Uterus (tissue), 4 donors: ENCODE measurements around the gene SORL1. TPM values are rescaled to one million over a fixed set of nuclear protein-coding genes. Genes with fewer than 3 reads are reported as not detected.

Source experiments
- DNase-seq, 2 donors: peaks; one replicate each; pipeline ENCODE4 v3.0.0-alpha.2; 2019 to 2020
- H3K27ac ChIP-seq, 2 donors: fragments of 200-600 bp; sonication (generic); 1 replicate in 1 of 2; 2 replicates in 1 of 2; pipeline ENCODE4 v1.5.1; 2016 to 2018
- H3K27me3 ChIP-seq, 2 donors: fragments of 200-600 bp; sonication (generic); one replicate each; pipeline ENCODE4 v1.5.1; 2018 to 2019; ENCODE audit warnings: control low read depth in 1 of 2
- H3K36me3 ChIP-seq, 2 donors: fragments of 200-600 bp; sonication (generic); one replicate each; pipeline ENCODE4 v1.5.1; 2019; ENCODE audit warnings: control low read depth in 1 of 2
- H3K4me1 ChIP-seq, 2 donors: fragments of 200-600 bp; sonication (generic); one replicate each; pipeline ENCODE4 v1.5.1; 2018 to 2019; ENCODE audit warnings: control low read depth in 1 of 2
- H3K4me3 ChIP-seq, 2 donors: fragments of 200-600 bp; sonication (generic); 1 replicate in 1 of 2; 2 replicates in 1 of 2; pipeline ENCODE4 v1.5.1; 2018 to 2019; ENCODE audit warnings: mild to moderate bottlenecking in 1 of 2
- H3K9me3 ChIP-seq, 2 donors: fragments of 200-600 bp; sonication (generic); one replicate each; pipeline ENCODE4 v1.5.1; 2019; ENCODE audit warnings: control low read depth in 1 of 2
- CTCF ChIP-seq, 4 experiments: fragments of 200-600 bp in 2 of 4; fragments of 450-650 bp in 2 of 4; sonication (generic) in 2 of 4; IDR thresholded peaks; one replicate each; pipeline ENCODE4 v1.5.1; 2016 to 2019; ENCODE audit warnings: antibody characterized with exemption in 4 of 4, mild to moderate bottlenecking in 2 of 4, moderate library complexity in 1 of 4
- POLR2A ChIP-seq, 2 donors: fragments of 450-650 bp; IDR thresholded peaks; one replicate each; pipeline ENCODE4 v1.6.1; 2016; ENCODE audit warnings: antibody characterized with exemption in 2 of 2, mild to moderate bottlenecking in 1 of 2, moderate library complexity in 1 of 2
- intact Hi-C: fragments of 100-400 bp; cut with DNase I; formaldehyde crosslinking; loops from one replicate; pipeline ENCODE4 v1.15.1; 2023; ENCODE audit warnings: low total_unique reads
- total RNA-seq, 4 donors: library from RNA; depleted of rRNA in 3 of 4; stranded (reverse); fragments of >200 nt in 3 of 4; gene quantifications; one replicate each; pipeline versions ENCODE4 v1.1.0 to v1.2.4, GENCODE V29; 2014 to 2023
- donor health status: DM: yes; HTN: yes; CAD: no.

The SORL1 gene
- total RNA-seq, 4 donors from 2014 or later: 7.6 to 42.6 (median 17.2) TPM

GRCh38 chr11:121533601-121534000 lies 81.5 kb downstream of the SORL1 start:
- DNase-seq: no peak
- TF ChIP-seq CTCF (IDR thresholded peaks at IDR 0.05) (no peak), POLR2A (IDR thresholded peaks at IDR 0.05) (no peak)
- Histone ChIP-seq H3K27ac (no peak overlapping the region), H3K36me3 (no peaks in the 10 kb centered on the region), H3K27me3 (no peaks in the 10 kb centered on the region), H3K4me1 (no peaks in the 10 kb centered on the region), H3K9me3 (peaks cover 0 to 9% of the 10 kb centered on the region in 2 donors), H3K4me3 (no peak overlapping the region)
- intact Hi-C loops: no loop called here

- DNase-seq: peak in 1 of 2 donors; percentile 37
These were observed 82.3 kb downstream of the SORL1 start for GRCh38 chr11:121534131-121535093.

GRCh38 chr11:121535129-121535796 lies 83.1 kb downstream of the SORL1 start:
- intact Hi-C loops: no loop called here

More at GRCh38 chr11:121534131-121535093, 82.3 kb downstream of the SORL1 start:
- Histone ChIP-seq H3K9me3 (peaks cover 0 to 9% of the 10 kb centered on the region in 2 donors), H3K4me1 (no peaks in the 10 kb centered on the region), H3K36me3 (no peaks in the 10 kb centered on the region), H3K27ac (no peak overlapping the region), H3K27me3 (no peaks in the 10 kb centered on the region), H3K4me3 (no peak overlapping the region)
- TF ChIP-seq CTCF (IDR thresholded peaks at IDR 0.05) (peak; percentile 23 to 63 (median 38)), POLR2A (IDR thresholded peaks at IDR 0.05) (no peak)
- intact Hi-C loops: no loop called here

GRCh38 chr11:121536126-121536525 lies 84.0 kb downstream of the SORL1 start:
- no peak for DNase-seq
- no peak overlapping the region for H3K27ac ChIP-seq
- TF ChIP-seq CTCF (IDR thresholded peaks at IDR 0.05) (no peak), POLR2A (IDR thresholded peaks at IDR 0.05) (no peak)
- H3K4me3 ChIP-seq: no peak overlapping the region
- intact Hi-C loops: no loop called here
- no peaks in the 10 kb centered on the region for H3K9me3 ChIP-seq
- H3K36me3 ChIP-seq: no peaks in the 10 kb centered on the region
- H3K27me3 ChIP-seq: no peaks in the 10 kb centered on the region
- H3K4me1 ChIP-seq: no peaks in the 10 kb centered on the region

More at GRCh38 chr11:121535129-121535796, 83.1 kb downstream of the SORL1 start:
- Histone ChIP-seq H3K36me3 (no peaks in the 10 kb centered on the region), H3K27ac (no peak overlapping the region), H3K4me1 (no peaks in the 10 kb centered on the region), H3K4me3 (no peak overlapping the region), H3K9me3 (peaks cover 0 to 4% of the 10 kb centered on the region in 2 donors), H3K27me3 (no peaks in the 10 kb centered on the region)
- DNase-seq: no peak
- TF ChIP-seq CTCF (IDR thresholded peaks at IDR 0.05): no peak
- TF ChIP-seq POLR2A (IDR thresholded peaks at IDR 0.05): no peak

GRCh38 chr11:121538054-121538453 lies 85.9 kb downstream of the SORL1 start:
- no peak for DNase-seq
- no peaks in the 10 kb centered on the region for H3K36me3 ChIP-seq
- no peaks in the 10 kb centered on the region for H3K4me1 ChIP-seq
- intact Hi-C loops: no loop called here
- no peaks in the 10 kb centered on the region for H3K27me3 ChIP-seq
- no peak overlapping the region for H3K4me3 ChIP-seq
- no peak overlapping the region for H3K27ac ChIP-seq
- no peaks in the 10 kb centered on the region for H3K9me3 ChIP-seq
- TF ChIP-seq CTCF (IDR thresholded peaks at IDR 0.05): no peak
- no peak for TF ChIP-seq POLR2A (IDR thresholded peaks at IDR 0.05)
